ENCODE results near the gene BMI1.

DNA sequence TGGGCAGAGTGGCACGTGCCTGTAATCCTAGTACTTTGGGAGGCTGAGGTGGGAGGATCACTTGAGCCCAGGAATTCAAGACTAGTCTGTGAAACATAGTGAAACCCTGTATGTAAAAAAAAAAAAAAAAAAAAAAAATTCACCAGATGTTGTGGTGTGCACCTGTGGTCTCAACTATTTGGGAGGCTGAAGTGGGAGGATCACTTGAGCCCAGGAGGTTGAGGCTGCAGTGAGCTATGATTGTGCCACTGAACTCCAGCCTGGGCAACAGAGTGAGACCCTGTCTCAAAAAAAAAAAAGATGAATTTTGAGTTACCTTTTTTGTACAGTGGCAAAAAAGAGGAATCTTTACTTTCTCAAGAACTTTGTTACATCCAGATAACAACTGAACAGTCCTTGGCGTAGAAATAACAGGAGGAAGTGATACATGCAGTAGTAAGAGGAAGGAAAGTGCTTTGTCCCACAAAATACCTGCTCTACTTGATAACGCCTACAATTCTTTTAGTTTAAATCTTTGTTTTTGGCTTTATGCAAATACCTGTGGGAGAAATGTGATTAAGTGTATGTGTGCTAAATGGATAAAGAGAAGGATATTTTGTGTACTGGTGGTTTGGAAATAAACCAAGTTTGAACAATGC, 53.7 kb downstream of the BMI1 start:
- TF ChIP-seq CTCF (IDR thresholded peaks at IDR 0.05) = no peak
- TF ChIP-seq POLR2A (IDR thresholded peaks at IDR 0.05) = no peak
